Psoas muscle (tissue), 8 donors: Measurements from ENCODE around the gene DPH1. TPM values are rescaled to one million over a fixed set of nuclear protein-coding genes. Genes with fewer than 3 reads are reported as not detected.
A peak's percentile ranks its signal among the peaks of the same experiment; 100 is the strongest.

ENCODE experiments used
- ATAC-seq, 4 donors: fragments of 200-7000 bp; cut with Tn5 transposase; one replicate each; pipeline ENCODE4 v1.9.1; 2020; ENCODE audit warnings: moderate library complexity in 3 of 4, mild to moderate bottlenecking in 2 of 4
- DNase-seq, 2 donors: peaks; one replicate each; pipeline ENCODE4 v3.0.0-alpha.2; 2020
- H3K27ac ChIP-seq: fragments of 200-600 bp; one replicate; pipeline ENCODE4 v1.8.0; 2022
- H3K27me3 ChIP-seq, 3 donors: fragments of 200-600 bp in 1 of 3; one replicate each; pipeline versions ENCODE4 v1.6.1 to v1.8.0; 2013 to 2022; ENCODE audit warnings: low read length in 2 of 3, mild to moderate bottlenecking in 2 of 3, moderate library complexity in 1 of 3; ENCODE audit not compliant: insufficient read depth in 3 of 3
- H3K36me3 ChIP-seq, 2 donors: fragments of 200-600 bp in 1 of 2; one replicate each; pipeline versions ENCODE4 v1.6.1 to v1.8.0; 2013 to 2022; ENCODE audit warnings: low read depth in 1 of 2, mild to moderate bottlenecking in 1 of 2, moderate library complexity in 1 of 2; ENCODE audit not compliant: insufficient read depth in 1 of 2
- H3K4me1 ChIP-seq: fragments of 200-600 bp; one replicate; pipeline ENCODE4 v1.8.0; 2022
- H3K4me3 ChIP-seq: fragments of 200-600 bp; one replicate; pipeline ENCODE4 v1.8.0; 2022; ENCODE audit warnings: mild to moderate bottlenecking
- H3K9me3 ChIP-seq: fragments of 200-600 bp; one replicate; pipeline ENCODE4 v1.8.0; 2022
- CTCF ChIP-seq: fragments of 200-600 bp; IDR thresholded peaks from one replicate; pipeline ENCODE4 v1.8.0; 2022; ENCODE audit warnings: antibody characterized with exemption
- WGBS, 3 donors: extraction: QIAGEN DNeasy Blood & Tissue Kit; methylation state at CpG; one replicate each; pipeline versions ENCODE4 v1.1.6 to v1.1.7; 2013; 5-methylcytosine and 5-hydroxymethylcytosine counted together
- intact Hi-C, 2 donors: fragments of 100-400 bp; cut with DNase I; formaldehyde crosslinking; loops; one replicate each; pipeline versions ENCODE4 v1.11.0 to v1.14.2; 2022
- polyA plus RNA-seq, 3 donors: library from polyadenylated mRNA; stranded (reverse); fragments of 200-250 nt; gene quantifications; one replicate each; pipeline ENCODE4 v1.2.3, GENCODE V29; 2013
- total RNA-seq, 4 donors: library from RNA; stranded (reverse); fragmentation: NEBNext Ultra II Directional in 2 of 4; extraction: Animal tissue kit (Norgen Biotek cat#: 25700) in 2 of 4; gene quantifications; one replicate each; pipeline versions ENCODE4 v1.2.1 to v1.2.4, GENCODE V29; 2021 to 2023
- donor health status: healthy with polysubstance abuse.
- donor health status: DM: no; HTN: no; CAD: no; lungs with moderate emphysema.
- donor health status: Bipolar disorder and iron deficiency.
- donor health status: healthy.
- donor health status: DM: yes; HTN: yes; CAD: no.
- donor health status: DM: no; HTN: no; CAD: no.
- donor health status: DM: no; HTN: no; CAD: no.
- donor health status: DM: yes; HTN: yes; CAD: no.

DPH1 gene
- total and polyA plus RNA-seq, 7 donors: 13.5 to 73.4 (median 40.6) TPM

- intact Hi-C loops: no loop called here
- ATAC-seq (peak in 2 of 4 donors; percentile 10 to 11), DNase-seq (peak; percentile 39 to 71)
- no peaks in the 10 kb centered on the region for H3K4me1 ChIP-seq
- no peaks in the 10 kb centered on the region for H3K9me3 ChIP-seq
- TF ChIP-seq CTCF: no peak
- H3K4me3 ChIP-seq: no peak overlapping the region
- 46 to 53% (median 52%) methylated on average over 5 of the region's 5 CpGs for WGBS, 3 donors
- no peaks in the 10 kb centered on the region for H3K27me3 ChIP-seq
- H3K27ac ChIP-seq: peak overlapping the region; percentile 75
- H3K36me3 ChIP-seq: peaks cover 0 to 54% of the 10 kb centered on the region in 2 donors
Measured at GRCh38 chr17:2067608-2068024, 37.7 kb downstream of the DPH1 start.

GRCh38 chr17:2068031-2068518 lies 38.1 kb downstream of the DPH1 start:
- ATAC-seq: no peak
- Histone ChIP-seq H3K9me3 (no peaks in the 10 kb centered on the region), H3K4me1 (no peaks in the 10 kb centered on the region), H3K36me3 (peaks cover 0 to 50% of the 10 kb centered on the region in 2 donors), H3K27ac (peak overlapping the region; percentile 75), H3K27me3 (no peaks in the 10 kb centered on the region), H3K4me3 (no peak overlapping the region)
- intact Hi-C loops: no loop called here
- peak in 1 of 2 donors; percentile 29 for DNase-seq
- WGBS, 3 donors: 58 to 70% (median 60%) methylated on average over 6 of the region's 6 CpGs
- no peak for TF ChIP-seq CTCF

DNA sequence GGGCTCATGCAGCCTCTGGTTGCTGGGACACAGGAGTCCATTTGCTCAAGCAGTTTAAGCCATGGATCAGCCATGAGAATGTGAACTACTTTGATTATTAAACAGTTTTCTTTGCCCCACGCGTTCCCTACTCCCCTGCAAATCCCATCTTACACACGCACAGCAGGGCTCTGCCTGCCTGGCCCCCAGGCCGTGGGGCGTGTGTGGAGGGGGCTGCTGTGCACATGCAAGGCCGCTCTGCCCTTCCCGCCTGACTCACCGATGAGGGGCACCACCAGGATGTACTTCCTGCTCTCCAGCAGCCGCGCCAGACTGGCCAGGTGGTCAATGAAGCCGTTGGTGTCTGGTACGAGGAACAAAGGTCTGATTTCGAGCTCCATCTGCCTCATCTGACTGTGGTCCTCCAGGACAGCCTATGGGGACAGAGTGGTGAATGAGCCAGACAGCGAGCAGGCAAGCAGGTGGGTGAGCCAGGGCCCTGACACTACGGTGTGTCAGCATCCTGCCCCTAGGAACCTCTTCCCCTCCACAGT lies 38.6 kb downstream of the DPH1 start:
- Histone ChIP-seq H3K36me3 (peaks cover 0 to 45% of the 10 kb centered on the region in 2 donors), H3K4me3 (no peak overlapping the region), H3K27me3 (no peaks in the 10 kb centered on the region), H3K27ac (peak overlapping the region; percentile 75), H3K4me1 (no peaks in the 10 kb centered on the region), H3K9me3 (no peaks in the 10 kb centered on the region)
- no peak for TF ChIP-seq CTCF
- DNase-seq: peak in 1 of 2 donors; percentile 33
- 70 to 75% (median 70%) methylated on average over 15 of the region's 15 CpGs for WGBS, 3 donors
- intact Hi-C loops: no loop called here
- no peak for ATAC-seq

GRCh38 chr17:2070241-2071023 lies 40.5 kb downstream of the DPH1 start:
- Histone ChIP-seq H3K36me3 (peaks cover 0 to 28% of the 10 kb centered on the region in 2 donors), H3K4me1 (peaks cover 7% of the 10 kb centered on the region), H3K27ac (peak overlapping the region; percentile 76), H3K4me3 (no peak overlapping the region), H3K9me3 (no peaks in the 10 kb centered on the region), H3K27me3 (no peaks in the 10 kb centered on the region)
- TF ChIP-seq CTCF: no peak
- DNase-seq (no peak), ATAC-seq (peak in 1 of 4 donors; percentile 21)
- 60 to 68% (median 65%) methylated on average over 13 of the region's 13 CpGs for WGBS, 3 donors
- intact Hi-C loops: loop anchor here in 1 of 2 donors (5.0 kb wide), 1 partner anchor 102 kb away; no protein-coding TSS in a partner anchor
